GM18517 (cell line): Measurements from ENCODE around the gene ZNF462.

Source experiments
- ATAC-seq: cut with Tn5 transposase; IDR thresholded peaks from one replicate; pipeline ENCODE4 v1.9.1; 2021; ENCODE audit warnings: mild to moderate bottlenecking, moderate library complexity; ENCODE audit not compliant: unreplicated experiment

The ZNF462 gene

DNA sequence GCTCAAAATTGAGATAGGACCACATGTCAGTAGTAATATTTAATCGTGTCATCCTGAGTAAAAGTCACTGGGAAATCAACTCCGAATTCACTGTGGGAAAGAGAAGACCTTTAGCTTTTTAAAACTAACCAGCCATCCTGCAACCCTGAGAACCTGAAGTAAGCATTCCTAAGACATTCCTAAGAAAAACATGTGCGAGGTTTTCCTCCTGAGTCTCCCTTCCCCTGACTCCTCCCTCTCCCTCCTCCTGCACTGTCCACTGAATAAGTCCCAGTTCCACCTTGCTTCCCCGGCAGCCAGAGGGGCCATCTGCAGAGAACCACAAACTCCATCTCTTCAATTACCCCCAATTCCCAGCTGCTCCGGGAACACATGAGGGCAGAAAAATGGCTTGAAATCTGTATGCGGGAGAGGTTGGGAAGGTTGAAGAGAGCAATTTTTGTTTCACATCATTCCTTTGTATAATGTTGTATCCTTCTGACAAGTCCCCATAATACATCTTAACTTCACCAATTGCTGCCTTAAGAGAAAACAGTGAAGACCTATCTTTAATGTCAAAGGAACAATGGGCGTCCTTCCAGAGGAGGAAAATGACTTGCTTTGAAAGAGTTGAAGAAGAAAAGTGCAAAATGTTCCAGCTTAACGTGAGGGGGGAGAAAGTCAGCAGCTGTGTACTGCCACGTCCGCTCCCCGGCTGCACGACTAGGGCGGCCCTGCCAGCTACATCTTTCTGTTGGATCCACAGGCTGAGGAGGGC is 186.3 kb downstream of the ZNF462 start:
- no peak for ATAC-seq

GRCh38 chr9:107049803-107050184 is 186.8 kb downstream of the ZNF462 start:
- no peak for ATAC-seq

DNA sequence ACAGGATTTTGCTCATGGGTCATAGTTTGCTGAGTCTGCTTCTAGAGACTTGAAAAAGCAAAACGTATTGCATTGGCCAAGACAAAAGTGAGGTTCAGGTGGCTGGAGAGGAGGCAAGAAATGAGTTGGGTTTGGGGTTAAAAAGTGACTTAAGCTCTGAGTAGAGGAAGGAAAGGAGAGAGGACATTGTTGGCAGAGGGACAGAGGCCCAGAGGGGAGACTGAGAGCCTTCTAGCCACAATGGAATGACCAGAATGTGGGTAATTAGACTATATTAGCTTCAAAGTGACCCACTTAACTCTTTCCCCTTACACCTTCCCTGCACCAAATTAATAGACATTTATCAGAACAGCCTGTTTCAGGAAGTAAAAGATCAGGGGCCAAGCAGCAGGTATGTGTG is 188.4 kb downstream of the ZNF462 start:
- no peak for ATAC-seq

- no peak for ATAC-seq
These were observed 191.2 kb downstream of the ZNF462 start for GRCh38 chr9:107054146-107054545.

DNA sequence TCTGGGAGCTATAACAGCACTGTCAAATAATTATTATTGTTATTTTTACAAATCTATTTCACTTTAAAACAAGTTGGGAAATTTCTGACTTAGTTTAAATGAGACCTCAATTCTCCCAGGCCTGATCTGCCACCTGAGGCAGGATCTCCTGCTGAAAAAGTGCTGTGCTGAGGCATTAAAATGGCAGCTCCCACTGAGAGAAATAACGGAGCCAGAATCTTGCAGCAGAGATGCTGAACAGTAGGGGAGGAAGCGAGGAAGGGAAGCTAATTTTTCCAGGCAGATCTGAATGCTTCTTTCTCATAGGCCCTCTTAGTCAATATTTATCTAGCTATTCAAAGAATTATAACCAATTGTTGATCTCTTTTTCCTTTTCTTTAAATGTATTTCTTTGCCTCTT is 196.3 kb downstream of the ZNF462 start:
- no peak for ATAC-seq

DNA sequence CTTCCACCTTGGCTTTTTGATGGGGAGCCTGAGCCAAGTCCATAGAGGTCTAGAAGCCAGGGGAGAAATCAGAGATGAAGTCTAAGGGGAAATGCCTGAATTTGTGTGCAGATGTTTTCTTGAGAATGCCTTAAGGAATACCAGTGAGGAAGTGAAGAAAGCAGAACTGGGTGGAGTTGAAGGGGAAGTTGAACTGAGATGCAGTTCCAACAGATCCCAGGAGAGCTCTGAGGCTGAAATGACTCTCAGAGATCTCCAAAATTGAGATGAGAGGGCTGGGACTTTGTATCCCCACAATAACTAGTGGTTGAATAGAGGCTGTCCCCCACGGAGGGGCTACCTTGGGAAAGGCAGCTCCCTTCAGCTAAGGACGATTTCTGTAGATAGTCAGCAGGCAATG is 197.1 kb downstream of the ZNF462 start:
- no peak for ATAC-seq
